ENCODE data around the gene MUC4.
"Not testable (repeated sequence)": the region's sequence is repeated elsewhere in the genome, so short reads cannot be mapped to it uniquely, and the experiment has no call there.

MUC4 gene

DNA sequence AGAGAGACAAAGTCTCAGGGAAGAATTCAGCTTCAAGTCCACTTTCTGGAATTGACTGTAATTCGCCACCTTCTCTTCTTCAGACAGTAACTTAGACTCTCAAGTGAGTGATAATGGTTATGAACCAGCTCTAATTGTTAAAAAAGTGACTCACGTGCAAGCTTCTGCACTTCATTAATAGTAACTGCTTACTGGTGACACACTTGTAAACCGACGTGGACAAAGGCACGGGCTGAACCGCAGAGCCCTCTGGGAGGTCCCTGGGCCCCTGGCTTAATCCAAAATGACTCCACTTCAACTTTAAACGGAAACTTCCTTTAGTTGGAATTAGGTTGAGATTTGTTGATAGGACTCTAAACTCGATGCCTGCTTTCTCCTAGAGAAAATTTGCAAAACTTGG, 17.0 kb downstream of the MUC4 start:
- DNase-seq (ENCODE audit: low read depth, low spot score): no peak
- H3K4me3 ChIP-seq (ENCODE audit: low read length): no peak overlapping the region

- H3K4me3 ChIP-seq (ENCODE audit: low read length); DNase-seq (ENCODE audit: low read depth, low spot score): not testable (repeated sequence)
Observed at GRCh38 chr3:195792621-195793020, 19.1 kb downstream of the MUC4 start.

GRCh38 chr3:195790901-195791300, 20.8 kb downstream of the MUC4 start:
- H3K4me3 ChIP-seq (ENCODE audit: low read length): no peak overlapping the region
- no peak for DNase-seq (ENCODE audit: low read depth, low spot score)

GRCh38 chr3:195788711-195789581, 22.8 kb downstream of the MUC4 start:
- DNase-seq (ENCODE audit: low read depth, low spot score): no peak
- H3K4me3 ChIP-seq (ENCODE audit: low read length): no peak overlapping the region

DNA sequence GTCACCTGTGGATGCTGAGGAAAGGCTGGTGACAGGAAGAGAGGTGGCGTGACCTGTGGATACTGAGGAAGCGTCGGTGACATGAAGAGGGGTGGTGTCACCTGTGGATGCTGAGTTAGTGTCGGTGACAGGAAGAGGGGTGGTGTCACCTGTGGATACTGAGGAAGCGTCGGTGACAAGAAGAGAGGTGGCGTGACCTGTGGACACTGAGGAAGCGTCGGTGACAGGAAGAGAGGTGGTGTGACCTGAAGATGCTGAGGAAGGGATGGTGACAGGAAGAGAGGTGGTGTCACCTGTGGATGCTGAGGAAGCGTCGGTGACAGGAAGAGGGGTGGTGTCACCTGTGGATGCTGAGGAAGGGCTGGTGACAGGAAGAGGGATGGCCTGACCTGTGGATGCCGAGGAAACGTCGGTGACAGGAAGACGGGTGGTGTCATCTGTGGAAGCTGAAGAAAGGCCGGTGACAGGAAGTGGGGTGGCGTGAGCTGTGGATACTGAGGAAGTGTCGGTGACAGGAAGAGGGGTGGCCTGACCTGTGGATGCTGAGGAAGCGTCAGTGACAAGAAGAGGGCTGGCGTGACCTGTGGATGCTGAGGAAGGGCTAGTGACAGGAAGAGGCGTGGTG, 25.8 kb downstream of the MUC4 start:
- not testable (repeated sequence) for H3K4me3 ChIP-seq (ENCODE audit: low read length); DNase-seq (ENCODE audit: low read depth, low spot score)

DNA sequence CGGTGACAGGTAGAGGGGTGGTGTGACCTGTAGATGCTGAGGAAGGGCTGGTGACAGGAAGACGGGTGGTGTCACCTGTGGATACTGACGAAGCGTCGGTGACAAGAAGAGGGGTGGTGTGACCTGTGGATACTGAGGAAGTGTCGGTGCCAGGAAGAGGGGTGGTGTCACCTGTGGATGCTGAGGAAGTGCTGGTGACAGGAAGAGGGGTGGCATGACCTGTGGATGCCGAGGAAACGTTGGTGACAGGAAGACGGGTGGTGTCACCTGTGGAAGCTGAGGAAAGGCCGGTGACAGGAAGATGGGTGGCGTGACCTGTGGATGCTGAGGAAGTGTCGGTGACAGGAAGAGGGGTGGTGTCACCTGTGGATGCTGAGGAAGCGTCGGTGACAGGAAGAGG, 27.7 kb downstream of the MUC4 start:
- not testable (repeated sequence) for DNase-seq (ENCODE audit: low read depth, low spot score); H3K4me3 ChIP-seq (ENCODE audit: low read length)

DNA sequence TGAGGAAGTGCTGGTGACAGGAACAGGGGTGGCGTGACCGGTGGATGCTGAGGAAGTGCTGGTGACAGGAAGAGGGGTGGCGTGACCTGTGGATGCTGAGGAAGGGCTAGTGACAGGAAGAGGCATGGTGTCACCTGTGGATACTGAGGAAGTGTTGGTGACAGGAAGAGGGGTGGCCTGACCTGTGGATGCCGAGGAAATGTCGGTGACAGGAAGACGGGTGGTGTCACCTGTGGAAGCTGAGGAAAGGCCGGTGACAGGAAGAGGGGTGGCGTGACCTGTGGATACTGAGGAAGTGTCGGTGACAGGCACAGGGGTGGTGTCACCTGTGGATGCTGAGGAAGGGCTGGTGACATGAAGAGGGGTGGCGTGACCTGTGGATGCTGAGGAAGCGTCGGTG, 30.5 kb downstream of the MUC4 start:
- not testable (repeated sequence) for H3K4me3 ChIP-seq (ENCODE audit: low read length); DNase-seq (ENCODE audit: low read depth, low spot score)

DNA sequence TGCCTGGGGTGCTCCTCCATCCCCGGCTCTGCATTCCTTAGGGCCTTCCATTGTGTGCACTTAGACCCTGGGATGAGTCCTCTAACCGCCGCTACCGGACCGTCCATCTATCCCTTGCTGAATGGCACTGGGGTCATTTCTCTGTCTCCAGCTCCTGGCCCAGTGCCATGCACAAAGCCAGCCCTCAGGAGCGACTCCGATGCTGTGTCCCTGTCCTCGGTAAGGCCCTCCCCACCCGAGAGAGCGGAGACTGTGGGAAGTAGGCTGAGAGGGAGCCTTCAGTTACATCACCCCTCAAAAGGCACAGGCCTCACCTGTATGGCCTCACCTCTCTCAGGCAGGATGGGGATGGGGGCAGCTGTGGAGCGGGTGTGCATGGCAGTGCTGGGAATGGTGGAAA, 33.8 kb downstream of the MUC4 start:
- H3K4me3 ChIP-seq (ENCODE audit: low read length): no peak overlapping the region
- DNase-seq (ENCODE audit: low read depth, low spot score): no peak

GRCh38 chr3:195774917-195775316, 36.8 kb downstream of the MUC4 start:
- H3K4me3 ChIP-seq (ENCODE audit: low read length): no peak overlapping the region
- DNase-seq (ENCODE audit: low read depth, low spot score): no peak

GRCh38 chr3:195773956-195774537, 37.7 kb downstream of the MUC4 start:
- no peak overlapping the region for H3K4me3 ChIP-seq (ENCODE audit: low read length)
- DNase-seq (ENCODE audit: low read depth, low spot score): no peak

DNA sequence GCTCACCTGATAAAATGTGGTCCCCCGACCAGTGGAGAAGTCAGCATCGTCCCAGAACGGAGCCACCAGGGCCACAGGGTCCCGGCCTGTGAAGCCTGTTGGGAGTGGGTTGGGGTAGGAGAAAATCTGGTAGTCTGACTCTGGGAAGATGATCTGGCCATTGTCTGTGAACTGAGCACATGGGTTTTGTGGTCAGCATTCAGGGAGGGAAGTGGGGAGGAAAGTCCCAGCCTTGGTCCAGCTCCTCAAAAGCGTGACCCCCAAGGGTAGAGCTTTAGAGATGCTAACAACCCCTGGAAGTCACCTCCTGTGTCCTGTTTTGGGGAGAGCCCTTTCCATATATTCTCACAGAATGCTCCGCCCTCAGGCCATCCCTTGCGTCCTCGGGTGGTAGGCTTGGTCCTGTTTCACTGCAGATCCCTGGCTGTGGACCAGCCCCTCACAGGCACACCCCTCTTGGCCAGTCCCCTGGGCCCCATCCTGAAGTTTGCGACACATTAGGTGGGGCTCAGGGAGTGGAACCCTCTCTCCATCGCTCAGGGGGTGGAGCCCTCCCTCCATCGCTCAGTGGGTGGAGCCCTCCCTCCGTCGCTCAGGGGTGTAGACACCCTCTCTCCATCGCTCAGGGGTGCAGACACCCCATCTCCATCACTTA, 40.0 kb downstream of the MUC4 start:
- DNase-seq (ENCODE audit: low read depth, low spot score): no peak
- H3K4me3 ChIP-seq (ENCODE audit: low read length): no peak overlapping the region

DNA sequence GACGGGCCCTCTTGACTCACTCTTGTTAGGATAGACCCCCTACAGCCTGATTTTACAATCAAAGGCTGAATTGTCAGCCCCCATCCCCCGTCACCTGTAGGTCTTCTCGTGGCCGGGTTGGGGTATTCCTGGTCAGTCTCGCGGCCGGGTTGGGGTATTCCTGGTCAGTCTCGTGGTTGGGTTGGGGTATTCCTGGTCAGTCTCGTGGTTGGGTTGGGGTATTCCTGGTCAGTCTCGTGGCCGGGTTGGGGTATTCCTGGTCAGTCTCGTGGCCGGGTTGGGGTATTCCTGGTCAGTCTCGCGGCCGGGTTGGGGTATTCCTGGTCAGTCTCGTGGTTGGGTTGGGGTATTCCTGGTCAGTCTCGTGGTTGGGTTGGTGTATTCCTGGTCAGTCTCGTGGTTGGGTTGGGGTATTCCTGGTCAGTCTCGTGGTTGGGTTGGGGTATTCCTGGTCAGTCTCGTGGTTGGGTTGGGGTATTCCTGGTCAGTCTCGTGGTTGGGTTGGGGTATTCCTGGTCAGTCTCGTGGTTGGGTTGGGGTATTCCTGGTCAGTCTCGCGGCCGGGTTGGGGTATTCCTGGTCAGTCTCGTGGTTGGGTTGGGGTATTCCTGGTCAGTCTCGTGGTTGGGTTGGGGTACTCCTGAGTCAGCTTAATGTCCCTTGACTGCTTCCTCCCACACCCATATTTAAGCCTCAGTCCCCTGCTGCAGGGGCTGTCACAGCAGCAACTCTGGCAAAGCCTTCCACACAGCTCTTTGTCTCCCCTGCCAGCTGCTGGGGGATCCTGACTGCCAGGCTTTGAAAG, 40.7 kb downstream of the MUC4 start:
- DNase-seq (ENCODE audit: low read depth, low spot score): not testable (repeated sequence)

GRCh38 chr3:195770081-195770840, 41.5 kb downstream of the MUC4 start:
- no peak for DNase-seq (ENCODE audit: low read depth, low spot score)
- H3K4me3 ChIP-seq (ENCODE audit: low read length): no peak overlapping the region

More for the DNA sequence above, 40.7 kb downstream of the MUC4 start:
- H3K4me3 ChIP-seq (ENCODE audit: low read length): not testable (repeated sequence)

GRCh38 chr3:195769551-195769950, 42.2 kb downstream of the MUC4 start:
- no peak overlapping the region for H3K4me3 ChIP-seq (ENCODE audit: low read length)
- DNase-seq (ENCODE audit: low read depth, low spot score): no peak

GRCh38 chr3:195768831-195769303, 42.9 kb downstream of the MUC4 start:
- no peak overlapping the region for H3K4me3 ChIP-seq (ENCODE audit: low read length)
- DNase-seq (ENCODE audit: low read depth, low spot score): no peak

GRCh38 chr3:195768414-195768813, 43.3 kb downstream of the MUC4 start:
- H3K4me3 ChIP-seq (ENCODE audit: low read length): no peak overlapping the region
- DNase-seq (ENCODE audit: low read depth, low spot score): no peak

- no peak for DNase-seq (ENCODE audit: low read depth, low spot score)
- H3K4me3 ChIP-seq (ENCODE audit: low read length): no peak overlapping the region
Observed at GRCh38 chr3:195767792-195768191, 43.9 kb downstream of the MUC4 start.

DNA sequence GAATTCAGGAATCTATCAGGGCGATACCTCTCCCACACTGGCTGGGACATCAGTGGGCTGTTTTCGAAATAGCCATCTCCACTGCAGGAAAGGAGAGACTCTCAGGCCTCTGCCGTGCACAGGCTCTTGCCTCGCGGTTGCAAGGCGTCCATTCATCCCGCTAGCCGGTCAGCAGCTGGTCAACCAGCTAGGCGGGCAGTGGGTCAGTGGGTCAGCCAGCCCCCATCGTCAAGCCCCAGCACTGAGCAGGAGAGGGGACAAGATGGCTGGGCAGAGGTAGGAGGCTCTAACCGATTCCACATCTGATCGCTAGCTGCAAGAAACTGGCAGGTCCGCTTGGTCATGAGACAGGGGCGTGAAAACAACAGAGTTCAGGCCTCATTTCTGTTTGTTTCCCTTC, 45.1 kb downstream of the MUC4 start:
- no peak for DNase-seq (ENCODE audit: low read depth, low spot score)
- H3K4me3 ChIP-seq (ENCODE audit: low read length): no peak overlapping the region
